Left cardiac atrium (tissue), 4 donors: ENCODE measurements around the gene NT5C3A. TPM values are rescaled to one million over a fixed set of nuclear protein-coding genes. Genes with fewer than 3 reads are reported as not detected.

ENCODE experiments used
- ATAC-seq, 2 donors: fragments of 200-7000 bp; cut with Tn5 transposase; one replicate each; pipeline ENCODE4 v1.9.1; 2020; ENCODE audit warnings: mild to moderate bottlenecking in 2 of 2, moderate library complexity in 2 of 2
- DNase-seq: peaks from one replicate; pipeline ENCODE4 v3.0.0-alpha.2; 2020
- intact Hi-C, 2 donors: fragments of 100-400 bp; cut with DNase I; formaldehyde crosslinking; loops; one replicate each; pipeline versions ENCODE4 v1.14.1 to v1.15.1; 2022 to 2023
- total RNA-seq, 2 donors: library from RNA; stranded (reverse); fragmentation: NEBNext Ultra II Directional; extraction: Animal tissue kit (Norgen Biotek cat#: 25700); gene quantifications; one replicate each; pipeline ENCODE4 v1.2.1, GENCODE V29; 2021
- donor health status: DM: no; HTN: yes; CAD: no.
- donor health status: DM: no; HTN: yes; CAD: no; lungs with severe emphysema.
- donor health status: DM: yes; HTN: yes; CAD: no.
- donor health status: Dilated cardiomyopathy.

The NT5C3A gene
- total RNA-seq, 2 donors from 2014 or later = 20.1 to 21.2 TPM

DNA sequence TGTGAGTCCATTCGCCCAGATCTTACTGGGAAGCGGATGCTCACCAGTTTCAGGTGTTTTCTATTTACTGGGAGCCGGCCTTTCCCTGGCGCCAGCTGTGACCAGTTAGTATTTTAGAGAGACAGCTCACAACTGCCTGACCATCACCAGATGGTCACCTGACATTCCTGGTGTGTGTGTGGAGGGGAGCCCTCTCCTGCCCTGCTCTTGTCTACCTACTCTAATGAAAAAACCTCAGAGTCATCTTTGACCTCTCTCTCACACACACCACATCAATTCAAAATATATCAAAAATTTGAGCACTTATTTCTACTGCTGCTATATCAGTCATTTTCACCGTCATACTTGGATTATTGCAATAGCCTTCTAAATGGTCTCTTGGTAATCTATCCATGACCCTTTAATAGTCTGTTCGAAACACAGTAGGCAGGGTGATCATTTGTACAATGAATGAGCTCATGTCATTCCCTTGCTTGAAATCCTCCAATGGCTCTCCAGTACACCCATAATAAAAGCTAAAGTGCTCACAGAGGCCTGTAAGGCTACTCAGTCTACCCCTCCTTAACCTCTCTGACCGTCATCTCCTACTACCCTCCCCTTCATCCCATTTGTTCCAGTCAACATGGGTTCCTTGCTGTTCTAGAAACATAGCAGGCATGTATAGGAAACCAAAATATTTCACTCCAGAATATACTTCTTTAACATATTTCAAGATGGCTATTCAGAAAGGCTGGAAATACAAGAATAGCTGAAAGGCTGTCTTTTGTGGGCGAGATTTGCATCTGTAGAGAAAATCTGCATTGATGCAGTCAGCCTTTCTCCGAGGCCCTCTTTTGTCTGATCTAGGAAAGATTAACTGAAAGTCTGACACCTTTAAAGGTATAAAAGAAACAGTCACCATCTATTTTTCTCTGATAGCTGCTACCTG, 17.5 kb upstream of the NT5C3A start:
- ATAC-seq = no peak
- intact Hi-C loops = no loop called here
- no peak for DNase-seq

DNA sequence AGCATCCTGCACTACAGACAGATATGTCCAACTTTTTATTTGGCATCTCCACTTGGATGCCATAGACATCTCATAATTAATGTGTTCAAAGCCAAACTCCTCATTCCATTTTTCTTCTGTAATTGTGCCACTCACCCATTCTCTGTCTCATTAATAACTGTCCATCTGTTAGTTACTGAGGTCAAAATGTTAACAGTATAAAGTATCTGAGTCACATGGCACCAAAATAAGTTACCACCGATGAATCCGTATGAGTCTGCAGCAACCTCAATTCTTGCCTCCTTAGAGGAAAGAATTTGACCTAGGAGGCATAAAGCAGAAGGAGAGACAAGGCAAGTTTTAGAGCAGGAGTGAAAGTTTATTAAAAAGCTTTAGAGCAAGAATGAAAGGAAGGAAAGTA, 16.5 kb upstream of the NT5C3A start:
- intact Hi-C loops = no loop called here
- no peak for ATAC-seq
- DNase-seq = no peak

DNA sequence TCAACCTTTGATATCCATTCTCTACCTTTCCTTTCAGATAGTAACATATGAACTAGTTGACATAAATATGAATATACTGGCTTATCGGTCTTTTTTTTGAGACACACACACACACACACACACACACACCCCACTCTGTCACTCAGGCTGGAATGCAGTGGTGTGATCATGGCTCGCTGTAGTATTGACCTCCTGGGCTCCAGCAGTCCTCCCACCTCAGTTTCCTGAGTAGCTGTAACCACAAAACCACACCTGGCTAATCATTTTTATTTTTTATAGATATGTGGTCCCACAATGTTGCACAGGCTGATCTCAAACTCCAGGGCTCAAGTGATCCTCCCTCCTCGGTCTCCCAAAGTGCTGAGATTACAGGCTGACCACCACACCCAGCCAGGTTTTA, 14.2 kb upstream of the NT5C3A start:
- ATAC-seq (no peak), DNase-seq (no peak)
- intact Hi-C loops = no loop called here

DNA sequence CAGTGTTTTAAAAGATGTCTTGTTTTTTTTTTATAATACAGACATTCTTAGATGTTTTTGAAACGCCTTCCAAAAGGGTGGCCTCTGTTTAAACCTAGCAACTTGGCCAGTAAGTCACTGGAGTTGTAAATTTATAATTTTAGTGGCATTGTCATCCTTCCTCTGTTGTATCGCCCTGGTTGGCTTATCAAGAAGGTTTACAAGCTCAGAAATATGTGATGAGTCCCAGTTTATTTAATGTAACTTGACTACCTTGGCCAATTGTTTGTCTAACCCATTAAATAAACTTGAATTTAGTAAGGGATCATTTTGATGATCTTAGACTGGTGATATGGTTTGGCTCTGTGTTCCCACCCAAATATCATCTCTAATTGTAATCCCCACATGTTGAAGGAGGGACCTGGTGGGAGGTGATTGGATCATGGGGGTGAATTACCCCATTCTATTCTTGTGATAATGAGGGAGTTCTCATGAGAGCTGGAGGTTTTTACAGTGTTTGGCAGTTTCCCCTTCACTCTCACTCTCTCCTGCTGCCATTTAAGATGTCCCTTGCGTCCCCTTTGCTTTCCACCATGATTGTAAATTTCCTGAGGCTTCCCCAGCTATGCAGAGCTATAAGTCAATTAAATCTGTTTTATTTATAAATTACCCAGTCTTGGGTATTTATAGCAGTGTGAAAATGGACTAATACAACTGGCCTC, 13.4 kb upstream of the NT5C3A start:
- ATAC-seq = no peak
- DNase-seq = no peak
- intact Hi-C loops = no loop called here

DNA sequence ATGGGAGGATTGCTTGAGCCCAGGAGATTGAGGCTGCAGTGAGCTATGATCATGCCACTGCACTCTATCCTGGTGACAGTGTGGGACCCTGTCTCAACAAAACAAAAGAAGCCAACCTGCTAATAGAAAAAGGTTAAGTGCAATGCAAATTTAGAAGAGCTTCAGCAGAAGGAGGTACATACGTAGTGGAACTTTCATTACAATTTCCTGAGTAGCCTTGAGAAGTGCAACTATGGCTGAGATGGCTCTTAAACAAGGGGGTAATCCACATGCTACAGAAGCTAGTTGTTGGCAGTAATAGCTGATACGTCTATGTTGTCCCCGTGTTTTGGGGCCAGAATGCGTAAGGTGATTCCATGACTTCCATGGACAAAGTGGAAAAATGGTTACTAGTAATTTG, 10.7 kb upstream of the NT5C3A start:
- ATAC-seq = no peak
- DNase-seq = no peak
- intact Hi-C loops = no loop called here

DNA sequence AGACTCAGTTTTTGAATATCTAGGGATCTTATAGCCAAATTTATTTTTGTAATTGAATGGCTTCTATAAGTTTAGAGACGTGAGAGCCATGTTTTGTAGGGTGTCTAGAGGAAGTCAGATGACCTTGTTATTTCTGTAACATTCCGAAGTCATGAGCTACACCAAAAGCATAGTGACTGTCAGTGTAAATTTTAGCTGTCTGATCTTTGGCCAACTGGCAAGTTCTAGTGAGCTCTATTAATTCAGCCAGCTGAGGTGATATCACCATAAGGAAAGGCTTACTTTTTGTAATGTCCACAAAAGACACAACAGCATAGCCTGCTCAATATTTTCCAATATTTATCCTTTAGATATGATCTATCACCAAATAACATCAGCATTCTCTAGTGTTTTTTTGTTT, 9.9 kb upstream of the NT5C3A start:
- DNase-seq (no peak), ATAC-seq (peak; percentile 74 to 83)
- intact Hi-C loops = no loop called here

DNA sequence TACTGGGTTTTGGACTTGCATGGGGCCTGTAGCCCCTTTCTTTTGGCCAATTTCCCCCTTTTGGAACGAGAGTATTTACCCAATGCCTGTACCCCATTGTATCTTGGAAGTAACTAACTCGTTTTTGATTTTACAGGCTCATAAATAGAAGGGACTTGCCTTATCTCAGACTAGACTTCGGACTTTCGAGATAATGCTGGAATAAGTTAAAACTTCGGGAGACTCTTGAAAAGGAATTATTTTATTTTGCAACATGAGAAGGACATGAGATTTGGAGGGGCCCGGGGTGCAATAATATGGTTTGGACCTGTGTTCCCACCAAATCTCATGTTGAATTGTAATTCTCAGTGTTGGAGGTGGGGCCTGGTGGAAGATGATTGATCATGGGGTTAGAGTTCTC, 8.3 kb upstream of the NT5C3A start:
- intact Hi-C loops = no loop called here
- DNase-seq (no peak), ATAC-seq (no peak)

DNA sequence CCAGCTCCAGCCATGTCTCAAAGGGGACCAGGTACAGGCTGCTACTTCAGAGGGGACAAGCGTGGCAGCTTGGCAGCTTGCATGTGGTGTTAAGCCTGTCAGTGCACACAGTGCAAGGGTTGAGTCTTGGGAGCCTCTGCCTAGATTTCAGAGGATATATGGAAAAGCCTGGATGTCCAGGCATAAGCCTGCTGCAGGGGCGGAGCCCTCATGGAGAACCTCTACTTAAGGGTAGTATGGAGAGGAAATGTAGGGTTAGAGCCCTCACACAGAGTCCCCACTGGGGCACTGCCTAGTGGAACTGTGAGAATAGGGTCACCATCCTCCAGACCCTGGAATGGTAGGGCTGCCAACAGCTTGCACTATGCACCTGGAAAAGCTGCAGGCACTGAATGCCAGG, 7.7 kb upstream of the NT5C3A start:
- DNase-seq (no peak), ATAC-seq (no peak)
- intact Hi-C loops = no loop called here

DNA sequence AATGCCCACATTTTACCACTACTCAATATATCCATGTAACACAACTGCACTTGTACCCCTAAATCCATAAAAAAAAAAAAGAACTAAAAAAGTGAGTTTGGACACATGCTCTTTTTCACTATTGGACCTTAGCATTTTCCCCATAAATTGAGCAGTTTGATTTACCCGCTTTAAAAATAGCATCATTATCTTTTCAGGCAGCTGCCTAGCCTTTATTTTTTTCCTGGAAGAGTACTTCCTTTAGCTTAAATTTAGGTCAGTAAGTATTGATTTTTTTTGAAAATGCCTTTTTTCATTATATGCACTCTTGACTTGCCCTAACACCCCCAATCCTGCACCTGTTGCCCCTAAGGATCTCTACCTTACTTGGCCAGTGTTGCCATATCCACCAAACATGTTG, 5.3 kb upstream of the NT5C3A start:
- intact Hi-C loops = loop anchor here in 1 of 2 donors (10.0 kb wide), 1 partner anchor 123 kb away; no protein-coding TSS in a partner anchor
- ATAC-seq (no peak), DNase-seq (no peak)

DNA sequence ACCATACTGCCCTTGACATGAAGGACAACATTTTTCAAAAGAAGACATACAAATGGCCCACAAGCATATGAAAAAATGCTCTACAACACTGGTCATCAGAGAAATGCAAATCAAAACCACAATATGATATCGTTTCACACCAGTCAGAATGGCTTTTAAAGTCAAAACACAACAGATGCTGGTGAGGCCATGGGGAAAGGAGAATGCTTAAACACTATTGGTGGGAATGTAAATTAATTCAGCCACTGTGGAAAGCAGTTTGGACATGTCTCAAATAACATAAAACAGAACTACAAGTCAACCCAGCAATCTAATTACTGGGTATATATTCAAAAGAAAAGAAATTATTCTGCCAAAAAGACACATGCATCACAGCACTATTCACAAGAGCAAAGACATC, 4.2 kb upstream of the NT5C3A start:
- ATAC-seq = no peak
- DNase-seq = no peak
- intact Hi-C loops = loop anchor here in 1 of 2 donors (10.0 kb wide), 1 partner anchor 122 kb away; no protein-coding TSS in a partner anchor

DNA sequence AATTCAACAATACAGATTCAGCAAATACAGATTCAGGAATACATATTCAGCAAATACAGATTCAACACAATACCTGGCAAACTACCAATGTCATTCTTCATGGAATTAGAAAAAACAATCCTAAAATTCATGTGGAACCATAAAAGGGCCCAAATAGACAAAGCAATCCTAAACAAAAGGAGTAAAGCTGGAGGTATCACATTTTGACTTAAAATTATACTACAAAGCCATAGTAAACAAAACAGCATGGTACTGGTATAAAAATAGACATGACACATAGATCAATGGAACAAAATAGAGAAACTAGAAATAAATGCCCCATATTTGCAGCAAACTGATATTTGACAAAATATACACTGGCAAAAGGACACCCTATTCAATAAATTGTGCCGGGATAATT, 3.4 kb upstream of the NT5C3A start:
- intact Hi-C loops = loop anchor here in 1 of 2 donors (10.0 kb wide), 1 partner anchor 121 kb away; no protein-coding TSS in a partner anchor

DNA sequence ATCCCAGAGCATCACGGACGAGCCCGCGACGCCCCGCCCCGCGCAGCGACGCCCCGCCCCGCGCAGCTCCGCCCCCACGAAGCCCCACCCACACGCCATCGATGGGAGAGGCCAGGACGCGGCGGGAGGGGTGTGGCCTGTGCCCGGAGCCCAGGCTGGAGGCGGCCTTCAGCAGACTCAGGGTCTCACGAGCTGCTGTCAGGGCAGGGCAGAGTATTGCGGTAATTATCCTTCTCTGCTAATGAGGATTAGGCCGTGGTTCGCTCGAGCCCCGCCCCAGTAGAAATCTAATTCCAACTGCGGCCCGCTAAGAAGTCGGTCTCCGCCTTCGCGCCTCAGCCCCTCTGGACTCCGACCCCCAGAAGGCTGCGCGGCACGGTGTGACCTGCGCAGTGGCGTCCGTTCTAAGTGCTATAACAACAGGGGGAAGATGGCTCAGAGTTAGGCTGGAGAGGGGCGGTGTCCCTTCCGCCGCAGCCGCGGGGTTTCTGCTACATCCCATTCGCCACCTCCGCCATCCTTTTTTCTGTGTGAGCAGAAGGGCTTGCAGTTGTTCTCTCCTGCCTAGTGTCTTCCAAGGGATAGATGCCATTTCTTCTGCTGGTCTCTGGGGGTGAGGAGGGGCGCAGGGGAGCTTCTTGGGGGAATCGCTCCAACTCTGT, 337 bp upstream of the NT5C3A start:
- DNase-seq (peak; percentile 93), ATAC-seq (peak; percentile 99 to 100)
- intact Hi-C loops = loop anchor here in 1 of 2 donors (10.0 kb wide), 1 partner anchor 118 kb away; no protein-coding TSS in a partner anchor

More for the DNA sequence above, 3.4 kb upstream of the NT5C3A start:
- ATAC-seq (no peak), DNase-seq (no peak)

DNA sequence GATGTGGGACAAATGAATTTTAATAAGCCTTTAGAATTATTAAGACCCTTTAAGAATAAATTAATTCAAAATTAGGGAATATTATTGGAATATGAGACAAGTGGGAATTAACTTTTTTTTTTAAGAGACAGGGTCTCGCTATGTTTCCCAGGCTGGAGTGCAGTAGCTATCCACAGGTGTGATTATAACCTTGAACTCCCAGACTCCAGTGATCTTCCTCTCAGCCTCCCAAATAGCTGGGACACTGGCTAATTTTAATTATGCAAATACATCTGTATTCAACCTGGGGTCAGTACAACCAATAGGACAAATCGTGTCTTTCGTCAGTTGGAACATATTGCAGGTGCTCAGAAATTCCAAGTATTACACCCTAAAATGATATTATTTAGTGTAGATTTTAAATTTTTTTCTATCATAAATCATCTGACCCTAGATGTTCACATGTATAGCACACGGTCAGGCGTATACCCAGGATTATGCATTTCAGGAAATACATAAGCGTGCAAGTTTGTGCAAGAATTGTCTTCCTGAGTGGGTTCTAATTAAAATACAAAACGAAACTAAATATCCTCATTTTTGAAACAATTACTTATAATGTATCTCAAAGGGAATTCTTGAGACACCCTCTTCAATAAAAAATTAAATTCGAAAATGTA, 1.2 kb downstream of the NT5C3A start:
- ATAC-seq (no peak), DNase-seq (no peak)
- intact Hi-C loops = loop anchor here in 1 of 2 donors (10.0 kb wide), 1 partner anchor 117 kb away; no protein-coding TSS in a partner anchor

DNA sequence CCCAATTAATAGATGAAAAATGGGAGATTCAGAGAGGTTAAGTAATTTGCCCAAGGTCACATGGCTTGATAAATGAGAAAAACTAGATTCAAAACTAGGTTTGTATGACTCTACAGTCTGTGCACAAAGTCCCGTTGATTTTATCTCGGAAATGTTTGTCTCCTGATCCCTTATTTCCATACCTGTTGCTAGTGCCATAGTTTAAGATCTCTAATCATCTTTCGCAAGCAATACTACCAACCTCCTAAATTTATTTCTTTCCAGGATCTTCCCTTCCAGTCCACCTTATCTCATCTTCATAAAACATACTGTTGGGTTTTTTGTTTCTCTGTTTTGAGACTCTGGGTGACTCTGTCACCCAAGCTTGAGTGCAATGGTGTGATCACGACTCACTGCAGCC, 2.9 kb downstream of the NT5C3A start:
- intact Hi-C loops = loop anchor here in 1 of 2 donors (10.0 kb wide), 1 partner anchor 115 kb away; no protein-coding TSS in a partner anchor
- ATAC-seq (no peak), DNase-seq (no peak)

DNA sequence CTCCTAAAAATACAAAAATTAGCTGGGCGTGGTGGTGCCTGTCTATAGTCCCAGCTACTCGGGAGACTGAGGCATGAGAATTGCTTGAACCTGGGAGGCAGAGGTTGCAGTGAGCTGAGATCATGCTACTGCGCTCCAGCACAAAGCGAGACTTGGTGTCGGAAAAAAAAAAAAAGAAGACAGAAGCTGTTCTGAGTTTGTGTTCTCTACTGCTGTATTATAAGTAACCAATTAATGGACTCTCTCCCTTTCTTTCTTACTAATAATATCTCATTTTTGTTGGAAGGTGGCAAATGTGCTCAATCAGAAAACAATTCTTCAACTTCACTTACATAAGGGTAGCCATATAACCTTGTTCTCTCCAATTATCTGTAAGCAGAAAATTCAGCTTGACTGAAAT, 7.4 kb downstream of the NT5C3A start:
- ATAC-seq = no peak
- intact Hi-C loops = no loop called here

DNA sequence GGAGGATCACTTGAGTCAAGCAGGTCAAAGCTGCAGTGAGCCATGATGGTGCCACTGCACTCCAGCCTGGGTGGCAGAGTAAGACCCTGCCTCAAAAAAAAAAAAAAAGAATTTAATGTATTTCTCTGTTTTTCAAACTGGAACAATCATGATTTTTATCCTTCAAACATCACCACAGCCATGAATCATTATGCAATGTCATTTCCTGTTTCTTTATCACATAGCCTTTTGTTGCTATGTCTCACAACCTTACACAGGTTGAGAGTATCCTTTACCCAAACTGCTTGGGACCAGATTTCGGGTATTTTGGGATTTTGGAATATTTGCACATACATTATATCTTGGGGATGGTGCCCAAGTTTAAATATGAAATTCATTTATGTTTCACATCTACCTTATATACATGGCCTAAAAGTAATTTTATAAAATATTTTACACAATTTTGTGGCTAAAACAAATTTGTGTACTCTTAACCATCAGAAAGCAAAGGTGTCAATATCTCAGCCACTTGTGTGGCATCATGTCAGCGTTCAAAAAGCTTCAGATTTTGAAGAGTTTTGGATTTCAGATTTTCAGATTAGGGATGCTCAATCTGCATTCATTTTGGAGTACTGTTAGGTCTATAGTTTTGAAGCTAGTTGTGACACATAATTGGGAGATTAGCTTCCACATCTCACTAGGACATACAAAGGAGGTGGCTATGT, 8.2 kb downstream of the NT5C3A start:
- intact Hi-C loops = no loop called here
- ATAC-seq (no peak), DNase-seq (no peak)

More for the DNA sequence above, 7.4 kb downstream of the NT5C3A start:
- DNase-seq = no peak

DNA sequence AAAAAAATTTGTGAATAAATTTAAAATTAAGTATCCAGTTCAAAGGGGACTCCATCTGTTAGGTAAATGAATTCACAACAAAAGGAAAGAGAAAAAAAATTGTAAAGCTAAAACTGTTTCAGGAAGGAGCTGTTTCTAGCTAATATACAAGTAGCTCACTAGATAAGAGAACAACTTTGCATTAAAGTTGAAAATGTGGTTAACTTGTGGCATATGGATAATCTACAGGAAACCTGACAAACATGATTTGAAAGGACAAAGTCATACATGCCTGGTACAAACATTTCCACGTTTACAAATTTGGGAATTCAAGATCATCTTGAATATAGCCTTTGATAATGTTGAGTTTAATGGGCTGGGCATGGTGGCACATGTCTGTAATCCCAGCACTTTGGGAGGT, 8.9 kb downstream of the NT5C3A start:
- no peak for DNase-seq
- ATAC-seq = no peak
- intact Hi-C loops = no loop called here

DNA sequence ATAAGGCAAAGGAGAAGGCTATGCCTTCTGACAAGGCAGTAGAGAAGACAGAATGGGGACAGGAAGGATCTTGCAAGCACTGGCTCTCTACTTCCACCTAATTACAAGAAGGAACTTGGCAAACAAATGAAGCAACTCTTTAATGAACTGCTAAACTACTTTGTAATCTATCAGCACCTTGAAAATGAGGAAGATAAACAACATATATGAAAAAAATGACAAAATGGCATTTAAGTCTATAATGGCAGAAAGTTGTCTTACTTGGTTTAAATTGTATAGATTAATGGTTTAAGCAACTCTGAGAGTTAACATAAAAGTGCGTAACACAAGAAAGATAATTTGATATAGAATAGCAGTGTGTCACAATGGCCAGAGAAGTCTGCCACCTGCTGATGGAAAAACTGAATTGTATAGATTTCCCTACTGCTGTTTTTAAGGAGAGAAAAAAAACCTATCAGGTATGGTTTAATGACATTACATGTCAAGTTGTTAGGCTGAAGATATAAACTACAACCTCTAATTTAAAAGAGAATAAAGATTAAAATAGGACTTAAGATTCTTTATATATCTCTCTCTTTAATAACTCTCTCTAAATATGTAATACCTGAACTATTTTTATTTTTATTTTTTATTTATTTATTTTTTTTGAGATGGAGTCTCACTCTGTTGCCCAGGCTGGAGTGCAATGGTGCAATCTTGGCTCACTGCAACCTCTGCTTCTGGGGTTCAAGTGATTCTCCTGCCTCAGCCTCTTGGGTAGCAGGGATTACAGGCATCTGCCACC, 11.8 kb downstream of the NT5C3A start:
- no peak for DNase-seq
- ATAC-seq = peak; percentile 49 to 53
- intact Hi-C loops = no loop called here
